A549 treated with GW870086 at 1 μM for 4 hours (cell line): ENCODE data around the gene PRKAR1B. TPM values are rescaled to one million over a fixed set of nuclear protein-coding genes. Genes with fewer than 3 reads are reported as not detected.

ENCODE experiments used
- total RNA-seq: library from RNA; stranded (reverse); fragments of 200-300 nt; extraction: Qiagen RNA extraction; gene quantifications from 5 replicates; pipeline ENCODE4 v1.2.3, GENCODE V29; 2022; ENCODE audit warnings: low read depth

PRKAR1B gene
- 24.6 to 29.9 TPM (median 28.4 TPM) in 5 replicates for total RNA-seq

GRCh38 chr7:727104-727805, at the start of gene PRKAR1B:
Gene PRKAR1B (minus strand): TSS chr7:727281. CDS start chr7:711505, 15,776 bp downstream.

GRCh38 chr7:726084-726853, 812 bp downstream of the PRKAR1B start, which contains the start of gene DNAAF5:
Gene DNAAF5 (plus strand): TSS chr7:726699. CDS start chr7:726721, 22 bp downstream.

GRCh38 chr7:519484-520390, 207.3 kb downstream of the PRKAR1B start, which contains the start of gene PDGFA:
Gene PDGFA (minus strand): TSS chr7:519846. CDS start chr7:519001, 845 bp downstream.

Other genes with a start within 250 kb of the PRKAR1B start
- gene PDGFA, start 207.4 kb downstream of the PRKAR1B start, total RNA-seq = 24.2 to 29.2 TPM (median 25.2 TPM) in 5 replicates
- gene DNAAF5, start 582 bp downstream of the PRKAR1B start, total RNA-seq = 37.4 to 49.1 TPM (median 45.2 TPM) in 5 replicates
- gene SUN1, start 105.2 kb upstream of the PRKAR1B start, total RNA-seq = 61.7 to 95.0 TPM (median 81.5 TPM) in 5 replicates
- 46.5 to 68.4 TPM (median 59.3 TPM) in 5 replicates for gene GET4, start 149.3 kb upstream of the PRKAR1B start, total RNA-seq
- gene ADAP1, start 227.4 kb upstream of the PRKAR1B start, total RNA-seq = 3.7 to 5.1 TPM (median 4.0 TPM) in 5 replicates
- gene COX19, start 248.3 kb upstream of the PRKAR1B start, total RNA-seq = 5.3 to 7.5 TPM (median 5.6 TPM) in 5 replicates